CD1c-positive myeloid dendritic cell (primary cell): ENCODE results near the gene KLHL5.
"Not testable (repeated sequence)": the region's sequence is repeated elsewhere in the genome, so short reads cannot be mapped to it uniquely, and the experiment has no call there.

Source experiments
- DNase-seq: peaks from one replicate; pipeline ENCODE4 v3.0.0-alpha.2; 2016; ENCODE audit errors: extremely low spot score

Gene KLHL5

DNA sequence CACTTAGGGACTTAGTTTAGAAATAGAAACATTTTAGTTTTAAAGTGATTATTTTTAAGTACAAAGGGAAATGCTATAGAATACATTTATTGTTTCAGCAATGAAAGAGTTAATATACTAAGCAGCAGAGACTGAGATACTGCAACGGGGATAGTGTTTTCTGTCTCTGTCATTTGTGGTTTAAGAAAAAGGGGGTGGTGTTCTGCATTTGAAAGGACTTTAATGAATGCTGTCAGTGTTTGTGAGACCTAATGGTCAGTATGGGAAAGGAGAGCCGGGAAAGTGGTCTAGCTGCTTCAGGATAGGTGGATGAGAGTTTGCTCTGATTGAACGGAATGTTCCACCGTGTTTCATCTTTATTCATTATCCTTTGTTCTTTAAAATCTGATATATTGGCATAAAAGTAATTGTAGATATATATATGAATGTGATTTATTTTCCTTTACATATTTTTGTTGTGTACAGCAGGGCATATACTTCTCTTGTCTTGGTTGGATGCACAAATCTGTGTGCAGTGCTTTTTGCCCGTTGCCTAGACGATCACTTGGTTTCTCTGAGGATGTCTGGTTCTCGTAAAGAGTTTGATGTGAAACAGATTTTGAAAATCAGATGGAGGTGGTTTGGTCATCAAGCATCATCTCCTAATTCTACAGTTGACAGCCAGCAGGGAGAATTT, at the start of gene KLHL5:
Gene KLHL5, plus strand, starts transcription at position 139 of the 676 bp plus-strand sequence. Its CDS starts 421 bp downstream, at position 560.
- no peak for DNase-seq

GRCh38 chr4:39014028-39014427, 48.0 kb upstream of the KLHL5 start:
- no peak for DNase-seq

DNA sequence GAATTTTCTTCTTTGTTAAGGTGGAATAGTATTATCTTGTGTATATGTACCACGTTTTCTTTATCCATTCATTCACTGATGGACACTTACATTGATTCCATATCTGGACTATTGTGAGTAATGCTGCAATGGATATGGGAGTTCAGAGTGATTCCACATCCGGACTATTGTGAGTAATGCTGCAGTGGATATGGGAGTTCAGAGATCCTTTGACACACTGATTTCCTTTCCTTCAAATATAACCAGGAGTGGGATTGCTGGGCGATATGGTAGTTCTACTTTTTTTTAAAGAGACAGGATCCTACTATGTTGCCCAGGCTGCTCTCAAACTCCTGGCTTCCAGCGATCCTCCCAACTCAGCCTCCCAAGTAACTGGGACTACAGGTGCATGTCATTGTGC, 41.9 kb upstream of the KLHL5 start:
- no peak for DNase-seq

DNA sequence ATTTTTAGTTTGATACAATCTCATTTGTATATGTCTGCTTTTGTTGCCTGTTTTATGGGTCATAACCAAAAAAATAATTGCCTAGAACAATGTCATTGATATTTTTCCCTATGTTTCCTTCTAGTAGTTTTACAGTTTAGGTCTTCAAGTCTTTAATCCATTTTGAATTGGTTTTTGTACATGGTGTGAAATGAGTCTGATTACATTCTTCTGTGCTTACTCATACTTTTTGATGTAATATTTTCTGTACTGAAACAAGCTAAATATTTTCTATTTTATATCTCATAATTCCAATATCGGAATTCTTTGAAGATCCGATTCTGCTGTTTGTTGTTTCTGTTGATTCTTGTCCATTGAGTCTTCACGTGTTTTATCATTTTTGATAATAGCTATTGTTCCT, 40.4 kb upstream of the KLHL5 start:
- DNase-seq = no peak

GRCh38 chr4:39022241-39022640, 39.8 kb upstream of the KLHL5 start:
- no peak for DNase-seq

DNA sequence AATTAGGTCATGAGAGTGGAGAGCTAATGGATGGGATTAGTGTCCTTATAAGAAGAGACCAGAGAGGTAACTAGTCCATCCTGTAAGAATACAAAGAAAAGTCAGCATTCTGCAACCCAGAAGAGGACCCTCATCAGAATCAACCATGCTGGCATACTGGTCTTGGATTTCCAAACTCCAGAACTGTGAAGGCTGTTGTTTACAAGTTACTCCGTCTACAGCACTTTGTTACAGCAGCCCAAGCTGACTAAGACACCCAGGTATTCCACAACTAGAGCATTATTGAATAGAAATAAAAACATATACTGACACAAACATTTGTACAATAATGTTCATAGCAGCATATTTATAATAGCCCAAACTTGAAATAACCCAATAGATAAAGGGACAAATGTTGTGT, 39.0 kb upstream of the KLHL5 start:
- no peak for DNase-seq

- no peak for DNase-seq
Observed at GRCh38 chr4:39024311-39024865, 37.6 kb upstream of the KLHL5 start.

- DNase-seq = no peak
Observed at GRCh38 chr4:39025552-39026085, 36.4 kb upstream of the KLHL5 start.

GRCh38 chr4:39026096-39026495, 35.9 kb upstream of the KLHL5 start:
- DNase-seq = no peak

GRCh38 chr4:39029752-39030694, 32.0 kb upstream of the KLHL5 start:
- DNase-seq = no peak

GRCh38 chr4:39030725-39031124, 31.3 kb upstream of the KLHL5 start:
- no peak for DNase-seq

DNA sequence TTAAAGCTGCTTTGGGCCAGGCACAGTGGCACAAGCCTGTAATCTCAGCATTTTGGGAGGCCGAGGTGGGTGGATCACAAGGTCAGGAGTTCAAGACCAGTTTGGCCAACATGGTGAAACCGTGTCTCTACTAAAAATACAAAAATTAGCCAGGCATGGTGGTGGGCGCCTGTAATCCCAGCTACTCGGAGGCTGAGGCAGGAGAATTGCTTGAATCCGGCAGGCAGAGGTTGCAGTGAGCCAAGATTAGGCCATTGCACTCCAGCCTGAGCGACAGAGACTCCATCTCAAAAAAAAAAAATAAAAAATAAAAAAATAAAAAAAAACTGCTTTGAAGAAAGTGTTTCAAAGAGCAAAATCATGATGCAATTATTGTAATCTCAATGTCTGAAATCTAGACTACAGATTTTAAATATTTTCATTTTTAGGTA, 30.4 kb upstream of the KLHL5 start:
- DNase-seq = not testable (repeated sequence)

GRCh38 chr4:39032218-39033085, 29.6 kb upstream of the KLHL5 start, which contains the start of gene TMEM156:
TSS of gene TMEM156 (minus strand) at chr4:39032409. CDS start at chr4:39032313, 96 bp downstream.
- peak; percentile 75 for DNase-seq

GRCh38 chr4:39036172-39036571, 25.9 kb upstream of the KLHL5 start:
- DNase-seq = no peak

GRCh38 chr4:39037491-39037825, 24.6 kb upstream of the KLHL5 start:
- no peak for DNase-seq

GRCh38 chr4:39037941-39038340, 24.1 kb upstream of the KLHL5 start:
- DNase-seq = no peak

DNA sequence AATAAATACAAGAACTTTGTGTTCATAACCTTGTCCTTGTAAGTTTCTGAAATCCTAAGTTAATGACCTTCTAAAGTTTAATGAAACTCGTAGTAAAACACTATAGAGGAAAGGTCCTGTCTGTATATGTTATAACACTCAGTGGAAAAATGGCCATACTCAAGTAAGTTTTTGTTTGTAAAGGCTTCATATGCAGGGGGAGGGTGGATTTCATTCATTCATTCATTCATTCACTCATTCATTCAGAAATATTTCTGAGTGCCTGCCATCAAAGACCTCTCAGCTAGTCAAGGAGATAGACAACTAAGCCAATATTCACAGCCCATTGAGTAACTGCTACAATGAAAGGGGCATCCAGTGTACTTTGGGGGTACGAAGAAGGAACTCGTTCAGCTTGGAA, 22.9 kb upstream of the KLHL5 start:
- no peak for DNase-seq

DNA sequence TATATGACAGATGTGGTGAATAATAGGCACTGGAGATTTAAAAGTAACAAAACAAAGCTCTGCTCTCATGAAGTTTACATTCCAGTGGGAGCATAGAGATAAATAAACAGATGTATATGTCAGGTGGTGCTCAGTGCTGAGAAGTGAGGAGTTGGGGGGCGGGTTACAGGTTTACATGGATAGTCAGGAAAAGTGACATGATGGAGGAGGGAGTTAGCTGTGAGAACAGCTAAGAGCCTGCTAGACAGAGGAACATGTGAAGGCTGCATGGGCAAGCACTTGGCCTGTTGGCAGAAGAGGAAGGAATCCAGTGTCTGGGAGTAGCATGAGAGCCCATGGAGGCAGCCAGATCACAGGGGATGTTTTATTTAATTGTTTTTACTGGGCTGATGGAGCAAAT, 19.7 kb upstream of the KLHL5 start:
- DNase-seq = no peak

GRCh38 chr4:39043058-39043860, 18.8 kb upstream of the KLHL5 start:
- DNase-seq = peak; percentile 49

DNA sequence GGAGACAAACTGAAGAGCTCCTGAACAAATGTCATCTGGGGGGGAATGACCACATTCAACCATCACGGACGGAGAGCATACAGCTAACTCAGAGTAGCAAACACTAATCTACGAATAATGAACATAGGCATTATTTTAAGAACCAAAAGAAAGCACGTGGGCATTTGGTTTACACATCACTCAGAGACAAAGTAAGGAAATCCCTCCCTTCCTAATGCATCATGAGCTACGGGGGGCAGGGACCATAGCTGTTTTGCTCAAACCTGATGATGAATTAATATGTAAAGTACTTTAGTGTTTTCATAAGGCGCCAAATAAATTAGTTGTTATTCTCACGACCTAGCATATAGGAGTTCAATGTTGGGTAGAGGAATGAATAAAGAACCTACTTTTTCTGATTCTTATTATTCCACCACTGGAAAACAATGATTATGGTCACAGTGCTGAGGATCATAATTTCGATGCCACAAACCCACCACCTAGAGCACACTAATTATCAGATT, 18.1 kb upstream of the KLHL5 start:
- DNase-seq = peak; percentile 38
